Measurements from ENCODE around the gene SIRT4. TPM values are rescaled to one million over a fixed set of nuclear protein-coding genes. Genes with fewer than 3 reads are reported as not detected.
A peak's percentile ranks its signal among the peaks of the same experiment; 100 is the strongest.

Gene SIRT4
- total RNA-seq, 1 donor = 1.3 TPM

GRCh38 chr12:120356567-120357030 is 54.5 kb downstream of the SIRT4 start:
- TF ChIP-seq, protein P1, sequence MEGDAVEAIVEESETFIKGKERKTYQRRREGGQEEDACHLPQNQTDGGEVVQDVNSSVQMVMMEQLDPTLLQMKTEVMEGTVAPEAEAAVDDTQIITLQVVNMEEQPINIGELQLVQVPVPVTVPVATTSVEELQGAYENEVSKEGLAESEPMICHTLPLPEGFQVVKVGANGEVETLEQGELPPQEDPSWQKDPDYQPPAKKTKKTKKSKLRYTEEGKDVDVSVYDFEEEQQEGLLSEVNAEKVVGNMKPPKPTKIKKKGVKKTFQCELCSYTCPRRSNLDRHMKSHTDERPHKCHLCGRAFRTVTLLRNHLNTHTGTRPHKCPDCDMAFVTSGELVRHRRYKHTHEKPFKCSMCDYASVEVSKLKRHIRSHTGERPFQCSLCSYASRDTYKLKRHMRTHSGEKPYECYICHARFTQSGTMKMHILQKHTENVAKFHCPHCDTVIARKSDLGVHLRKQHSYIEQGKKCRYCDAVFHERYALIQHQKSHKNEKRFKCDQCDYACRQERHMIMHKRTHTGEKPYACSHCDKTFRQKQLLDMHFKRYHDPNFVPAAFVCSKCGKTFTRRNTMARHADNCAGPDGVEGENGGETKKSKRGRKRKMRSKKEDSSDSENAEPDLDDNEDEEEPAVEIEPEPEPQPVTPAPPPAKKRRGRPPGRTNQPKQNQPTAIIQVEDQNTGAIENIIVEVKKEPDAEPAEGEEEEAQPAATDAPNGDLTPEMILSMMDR (IDR thresholded peaks at IDR 0.05; ENCODE audit: insufficient read depth, low read depth, low read length) = peak; percentile 89
- peak; percentile 80 for DNase-seq (ENCODE audit: low read depth)
- H3K4me3 ChIP-seq (ENCODE audit: low read depth, low read length) = peak overlapping the region; percentile 32

GRCh38 chr12:120357104-120357503 is 55.0 kb downstream of the SIRT4 start:
- DNase-seq (ENCODE audit: low read depth) = no peak
- H3K4me3 ChIP-seq (ENCODE audit: low read depth, low read length) = no peak overlapping the region
- TF ChIP-seq, protein P1 (IDR thresholded peaks at IDR 0.05; ENCODE audit: insufficient read depth, low read depth, low read length) = no peak

- DNase-seq (ENCODE audit: low read depth) = no peak
- TF ChIP-seq, protein P1 (IDR thresholded peaks at IDR 0.05; ENCODE audit: insufficient read depth, low read depth, low read length) = no peak
- H3K4me3 ChIP-seq (ENCODE audit: low read depth, low read length) = no peak overlapping the region
Observed at GRCh38 chr12:120358412-120359100, 56.4 kb downstream of the SIRT4 start.

DNA sequence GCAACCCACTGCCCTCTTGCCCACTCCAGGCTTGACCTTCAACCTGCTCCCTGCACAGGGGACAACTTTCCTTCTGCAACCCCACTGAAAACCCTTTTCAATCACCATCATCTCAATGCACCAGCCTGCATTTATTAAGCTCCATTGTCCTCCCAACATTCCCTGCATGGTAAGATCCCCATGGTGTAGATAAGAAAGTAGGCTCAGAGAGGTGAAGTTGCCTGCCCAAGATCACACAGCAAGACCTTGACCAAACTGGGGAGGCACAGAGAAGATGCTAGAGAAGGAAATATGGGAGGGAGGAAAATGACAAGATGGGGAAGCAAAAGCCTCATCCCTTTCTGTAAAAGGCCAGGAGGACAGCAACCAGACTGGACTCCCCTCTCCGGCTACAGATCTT is 57.0 kb downstream of the SIRT4 start:
- H3K4me3 ChIP-seq (ENCODE audit: low read depth, low read length) = no peak overlapping the region
- DNase-seq (ENCODE audit: low read depth) = no peak
- TF ChIP-seq, protein P1 (IDR thresholded peaks at IDR 0.05; ENCODE audit: insufficient read depth, low read depth, low read length) = no peak

DNA sequence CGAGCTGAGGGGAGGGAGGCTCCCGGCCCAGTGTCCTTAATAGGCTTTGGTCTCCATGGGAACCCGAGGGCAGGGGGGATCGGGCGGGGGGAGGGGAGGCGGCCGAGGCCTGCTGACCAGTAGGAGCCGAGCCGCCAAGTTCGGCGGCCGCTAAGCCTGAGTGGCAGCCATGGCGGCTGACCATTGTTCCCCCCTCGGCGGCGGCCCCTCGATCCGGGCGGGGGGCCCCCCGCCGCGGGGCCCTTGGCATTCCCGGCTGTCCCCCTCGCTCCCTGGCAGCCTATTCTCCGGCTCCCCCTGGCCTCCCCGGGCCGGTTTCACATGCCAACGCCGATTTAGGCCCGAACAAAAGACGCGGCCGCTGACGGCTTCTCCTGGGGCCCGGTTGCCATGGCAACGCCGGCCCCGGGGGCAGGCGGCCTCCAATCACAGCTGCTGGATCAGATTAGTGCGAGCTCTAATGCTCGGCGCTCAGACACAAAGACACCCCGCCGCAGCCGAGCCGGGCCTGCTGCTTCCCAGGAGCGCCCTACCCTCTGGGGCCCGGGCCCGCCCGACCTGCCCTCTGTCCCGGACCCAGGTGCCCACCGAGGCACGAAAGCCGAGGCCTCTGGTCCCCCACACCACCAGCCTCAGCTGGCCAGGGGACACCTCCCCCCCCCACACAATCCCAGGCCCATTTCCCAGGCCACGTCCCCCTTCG is 59.5 kb downstream of the SIRT4 start:
- TF ChIP-seq, protein P1 (IDR thresholded peaks at IDR 0.05; ENCODE audit: insufficient read depth, low read depth, low read length) = no peak
- DNase-seq (ENCODE audit: low read depth) = peak; percentile 72
- H3K4me3 ChIP-seq (ENCODE audit: low read depth, low read length) = peak overlapping the region; percentile 44

Small RNA genes within 50 kb of the gene (small RNA-seq; reads per million reads assigned to genes)
- gene RNU4-1 (123 reads per million, percentile 97 among the genes with 10 or more reads in this experiment), gene RNU4-2 (423 reads per million, percentile 98 among the genes with 10 or more reads in this experiment), gene RNU6-1088P (not detected)

Other genes with a start within 250 kb of the SIRT4 start
- gene RAB35, start 185.6 kb upstream of the SIRT4 start, total RNA-seq = 24.5 and 24.6 TPM in 2 replicates
- gene GCN1, start 107.6 kb upstream of the SIRT4 start, total RNA-seq = 147 and 210 TPM in 2 replicates
- 1,973 and 2,129 TPM in 2 replicates for gene RPLP0, start 101.2 kb upstream of the SIRT4 start, total RNA-seq
- 63.0 and 67.3 TPM in 2 replicates for gene PXN, start 36.6 kb upstream of the SIRT4 start, total RNA-seq
- under 0.01 TPM in 2 replicates for gene RNU4-2, start 10.4 kb upstream of the SIRT4 start, total RNA-seq
- under 0.01 TPM in 2 replicates for gene RNU4-1, start 9.1 kb upstream of the SIRT4 start, total RNA-seq
- not detected in 2 replicates for gene PLA2G1B, start 25.5 kb downstream of the SIRT4 start, total RNA-seq
- not detected in 2 replicates for gene MSI1, start 66.8 kb downstream of the SIRT4 start, total RNA-seq
- gene COX6A1, start 135.8 kb downstream of the SIRT4 start, total RNA-seq = 215 and 306 TPM in 2 replicates
- gene TRIAP1, start 144.1 kb downstream of the SIRT4 start, total RNA-seq = 18.7 and 30.7 TPM in 2 replicates
- 13.5 and 20.7 TPM in 2 replicates for gene GATC, start 144.1 kb downstream of the SIRT4 start, total RNA-seq
- gene SRSF9, start 167.4 kb downstream of the SIRT4 start, total RNA-seq = 148 and 192 TPM in 2 replicates
- gene DYNLL1, start 193.8 kb downstream of the SIRT4 start, total RNA-seq = 206 and 280 TPM in 2 replicates
- gene COQ5, start 226.8 kb downstream of the SIRT4 start, total RNA-seq = 18.4 and 29.8 TPM in 2 replicates
- 127 and 175 TPM in 2 replicates for gene RNF10, start 232.0 kb downstream of the SIRT4 start, total RNA-seq

Data from fibroblast of villous mesenchyme (primary cell).